Measurements from ENCODE around the gene ASB2. TPM values are rescaled to one million over a fixed set of nuclear protein-coding genes. Genes with fewer than 3 reads are reported as not detected.

ASB2 gene
- total and polyA plus RNA-seq, 2 of the 4 experiments (the other 2 are of a cell fraction), result 0.54 to 0.77 TPM

DNA sequence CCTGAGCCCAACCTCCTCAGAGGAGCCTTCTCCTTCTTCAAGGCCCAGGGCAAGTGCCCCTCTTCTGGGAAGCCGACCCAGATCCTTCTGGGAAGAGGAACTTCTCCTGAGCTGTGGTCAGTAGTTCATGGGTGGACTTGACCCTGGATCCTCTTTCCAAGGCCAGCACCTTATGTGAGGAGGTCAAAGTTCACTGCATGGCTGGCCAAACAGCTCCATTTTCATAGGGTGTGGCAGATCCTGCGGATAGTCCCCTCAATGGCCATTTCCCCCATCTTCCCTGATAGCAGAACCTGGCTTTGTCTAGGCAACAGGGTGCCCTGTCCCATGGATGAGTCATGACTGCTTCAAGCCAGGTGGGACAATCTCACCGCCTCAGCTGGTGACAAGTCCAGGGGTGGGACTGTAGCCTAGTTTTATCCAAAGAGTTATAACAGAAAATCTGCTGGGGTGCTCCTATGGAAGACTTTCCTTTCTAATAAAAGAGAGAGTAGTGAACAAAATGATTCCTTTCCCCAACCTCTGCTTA, 10.4 kb downstream of the ASB2 start:
- Histone ChIP-seq H2BK5ac (ENCODE audit: low read depth, low read length, poor library complexity, severe bottlenecking) (peak overlapping the region; percentile 90), H3K4me3 (ENCODE audit: insufficient read depth, low read depth, low read length) (no peak overlapping the region), H2AFZ (replicated peaks; ENCODE audit: low read length, poor library complexity) (peak overlapping the region; percentile 79), H3K4me1 (ENCODE audit: control insufficient read depth, insufficient read depth, low read length) (peaks cover 19% of the 10 kb centered on the region), H3K36me3 (ENCODE audit: control insufficient read depth, insufficient read depth, low read length) (no peaks in the 10 kb centered on the region), H3K18ac (ENCODE audit: low read depth, low read length) (peak overlapping the region; percentile 96), H4K8ac (ENCODE audit: low read depth in 2 of 2, low read length in 2 of 2) (peak overlapping the region; percentile 6 to 86; a peak in 3 of 4 replicates), H3K14ac (replicated peaks; ENCODE audit: low read depth, low read length) (peak overlapping the region; percentile 81), H3K4me2 (ENCODE audit: low read depth, low read length) (no peak overlapping the region), H3K23ac (ENCODE audit: low read depth, low read length) (peak overlapping the region; percentile 75; the same call in 1 of the 2 replicates), H2BK120ac (ENCODE audit: low read depth, low read length) (peak overlapping the region; percentile 91), H3K4ac (ENCODE audit: low read depth, low read length) (peak overlapping the region; percentile 94), H2BK15ac (ENCODE audit: low read depth, low read length) (peak overlapping the region; percentile 88; the same call in 2 of the 3 replicates), H4K5ac (ENCODE audit: low read depth, low read length) (peak overlapping the region; percentile 91), H3K27me3 (ENCODE audit: control insufficient read depth, insufficient read depth, low read length) (no peaks in the 10 kb centered on the region), H3K9ac (ENCODE audit: low read depth, low read length) (no peak overlapping the region), H3K56ac (ENCODE audit: extremely low read depth, insufficient read depth, low read length) (no peak overlapping the region; the same call in 1 of the 2 replicates), H3K9me3 (ENCODE audit: control insufficient read depth, insufficient read depth, low read length) (no peaks in the 10 kb centered on the region), H2AK5ac (ENCODE audit: low read depth, low read length) (peak overlapping the region; percentile 90), H2AK9ac (replicated peaks; ENCODE audit: low read depth, low read length, poor library complexity) (peak overlapping the region; percentile 68), H3K9me1 (ENCODE audit: insufficient read depth, low read length) (peaks cover 14% of the 10 kb centered on the region), H4K91ac (ENCODE audit: insufficient read depth, low read depth, low read length) (peak overlapping the region; percentile 80), H4K20me1 (ENCODE audit: insufficient read depth, low read length) (peaks cover 4% of the 10 kb centered on the region; the same call in 1 of the 2 replicates), H3K27ac (ENCODE audit: insufficient read depth, low read length) (peak overlapping the region; percentile 85), H2BK20ac (ENCODE audit: low read depth, low read length) (peak overlapping the region; percentile 93), H3K79me1 (ENCODE audit: low read depth in 1 of 2, low read length in 2 of 2) (no peaks in the 10 kb centered on the region)
- ATAC-seq (ENCODE audit: low read depth) (no peak), DNase-seq (no peak)
- ChIA-PET CTCF (interaction anchor here (1.1 kb wide), 1 partner anchor 26 kb away, joined by 4 read pairs; no protein-coding TSS in a partner anchor), POLR2A (ENCODE audit: unreplicated experiment) (no interaction called here)
- TF ChIP-seq MAZ (IDR thresholded peaks at IDR 0.05; ENCODE audit: borderline replicate concordance, low read depth, low read length), result no peak
- no peak for TF ChIP-seq CEBPB (IDR thresholded peaks at IDR 0.05; ENCODE audit: low read depth, low read length)
- TF ChIP-seq, protein P1, sequence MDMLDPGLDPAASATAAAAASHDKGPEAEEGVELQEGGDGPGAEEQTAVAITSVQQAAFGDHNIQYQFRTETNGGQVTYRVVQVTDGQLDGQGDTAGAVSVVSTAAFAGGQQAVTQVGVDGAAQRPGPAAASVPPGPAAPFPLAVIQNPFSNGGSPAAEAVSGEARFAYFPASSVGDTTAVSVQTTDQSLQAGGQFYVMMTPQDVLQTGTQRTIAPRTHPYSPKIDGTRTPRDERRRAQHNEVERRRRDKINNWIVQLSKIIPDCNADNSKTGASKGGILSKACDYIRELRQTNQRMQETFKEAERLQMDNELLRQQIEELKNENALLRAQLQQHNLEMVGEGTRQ (IDR thresholded peaks at IDR 0.05; ENCODE audit: low read depth, low read length), result no peak
- TF ChIP-seq NFE2L2 (IDR thresholded peaks at IDR 0.05; ENCODE audit: low read depth, low read length), result no peak
- TF ChIP-seq RFX5 (IDR thresholded peaks at IDR 0.05; ENCODE audit: low read depth, low read length), result no peak
- TF ChIP-seq BHLHE40 (IDR thresholded peaks at IDR 0.05; ENCODE audit: low read depth, low read length), result no peak
- no peak for TF ChIP-seq RAD21 (IDR thresholded peaks at IDR 0.05; ENCODE audit: low read length)
- TF ChIP-seq MXI1 (IDR thresholded peaks at IDR 0.05; ENCODE audit: borderline replicate concordance, low read depth, low read length), result no peak
- TF ChIP-seq, protein P2, sequence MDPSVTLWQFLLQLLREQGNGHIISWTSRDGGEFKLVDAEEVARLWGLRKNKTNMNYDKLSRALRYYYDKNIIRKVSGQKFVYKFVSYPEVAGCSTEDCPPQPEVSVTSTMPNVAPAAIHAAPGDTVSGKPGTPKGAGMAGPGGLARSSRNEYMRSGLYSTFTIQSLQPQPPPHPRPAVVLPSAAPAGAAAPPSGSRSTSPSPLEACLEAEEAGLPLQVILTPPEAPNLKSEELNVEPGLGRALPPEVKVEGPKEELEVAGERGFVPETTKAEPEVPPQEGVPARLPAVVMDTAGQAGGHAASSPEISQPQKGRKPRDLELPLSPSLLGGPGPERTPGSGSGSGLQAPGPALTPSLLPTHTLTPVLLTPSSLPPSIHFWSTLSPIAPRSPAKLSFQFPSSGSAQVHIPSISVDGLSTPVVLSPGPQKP (IDR thresholded peaks at IDR 0.05; ENCODE audit: borderline replicate concordance, low read depth, low read length), result no peak
- TF ChIP-seq CHD1 (IDR thresholded peaks at IDR 0.05; ENCODE audit: low read depth, low read length), result no peak
- no peak for TF ChIP-seq FOS (IDR thresholded peaks at IDR 0.05; ENCODE audit: low read depth, low read length)
- no peak for TF ChIP-seq RCOR1 (IDR thresholded peaks at IDR 0.05; ENCODE audit: insufficient replicate concordance, low read length)
- TF ChIP-seq POLR2A (IDR thresholded peaks at IDR 0.05; ENCODE audit: low read depth, low read length), result no peak
- TF ChIP-seq, protein P3, sequence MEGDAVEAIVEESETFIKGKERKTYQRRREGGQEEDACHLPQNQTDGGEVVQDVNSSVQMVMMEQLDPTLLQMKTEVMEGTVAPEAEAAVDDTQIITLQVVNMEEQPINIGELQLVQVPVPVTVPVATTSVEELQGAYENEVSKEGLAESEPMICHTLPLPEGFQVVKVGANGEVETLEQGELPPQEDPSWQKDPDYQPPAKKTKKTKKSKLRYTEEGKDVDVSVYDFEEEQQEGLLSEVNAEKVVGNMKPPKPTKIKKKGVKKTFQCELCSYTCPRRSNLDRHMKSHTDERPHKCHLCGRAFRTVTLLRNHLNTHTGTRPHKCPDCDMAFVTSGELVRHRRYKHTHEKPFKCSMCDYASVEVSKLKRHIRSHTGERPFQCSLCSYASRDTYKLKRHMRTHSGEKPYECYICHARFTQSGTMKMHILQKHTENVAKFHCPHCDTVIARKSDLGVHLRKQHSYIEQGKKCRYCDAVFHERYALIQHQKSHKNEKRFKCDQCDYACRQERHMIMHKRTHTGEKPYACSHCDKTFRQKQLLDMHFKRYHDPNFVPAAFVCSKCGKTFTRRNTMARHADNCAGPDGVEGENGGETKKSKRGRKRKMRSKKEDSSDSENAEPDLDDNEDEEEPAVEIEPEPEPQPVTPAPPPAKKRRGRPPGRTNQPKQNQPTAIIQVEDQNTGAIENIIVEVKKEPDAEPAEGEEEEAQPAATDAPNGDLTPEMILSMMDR (conservative IDR thresholded peaks at IDR 0.05; ENCODE audit: low read depth, low read length), result no peak
- dilution Hi-C loops (cut with HindIII; ENCODE audit: low sequenced_read_pairs, unreplicated experiment), result no loop called here
- no TSS peak for BruUV-seq (replicated peaks)
- no CpG with 5 or more reads among the region's 3 CpGs for WGBS, 2 experiments (ENCODE audit: extremely low coverage in 2 of 2, insufficient read length in 1 of 2)
- in situ Hi-C loops (cut with MboI; ENCODE audit: low sequenced_read_pairs), result no loop called here
- intact Hi-C loops (cut with micrococcal nuclease), result no loop called here

All from IMR-90 (cell line).